Endothelial cell of umbilical vein (primary cell): ENCODE measurements around the gene CEP20.

ENCODE experiments used
- EZH2 ChIP-seq: IDR thresholded peaks from 2 replicates; pipeline ENCODE4 v1.6.1; 2012; ENCODE audit warnings: borderline replicate concordance, low read depth, mild to moderate bottlenecking, moderate library complexity, low read length, inconsistent platforms; ENCODE audit not compliant: severe bottlenecking
- GATA2 ChIP-seq: IDR thresholded peaks from 2 replicates; pipeline ENCODE4 v1.7.0; 2011; ENCODE audit warnings: low read depth, mild to moderate bottlenecking, moderate library complexity, mixed read lengths, low read length; ENCODE audit not compliant: insufficient read length, insufficient read depth
- JUN ChIP-seq: IDR thresholded peaks from 2 replicates; pipeline ENCODE4 v1.6.1; 2011; ENCODE audit warnings: borderline replicate concordance, low read depth; ENCODE audit not compliant: insufficient read length, insufficient read depth
- POLR2A ChIP-seq: IDR thresholded peaks from 2 replicates; pipeline ENCODE4 v1.6.1; 2012; ENCODE audit warnings: low read depth, mild to moderate bottlenecking, control low read depth, low read length
- POLR2AphosphoS5 ChIP-seq: IDR thresholded peaks from 2 replicates; pipeline ENCODE4 v1.6.1; 2012; ENCODE audit warnings: low read depth, mild to moderate bottlenecking, control low read depth, low read length, moderate library complexity; ENCODE audit not compliant: insufficient read depth
- TF ChIP-seq, protein P1 (sequence below), 2 donors: IDR thresholded peaks; 1 replicate in 1 of 2; 2 replicates in 1 of 2; pipeline ENCODE4 v1.5.1; 2011; ENCODE audit warnings: low read length in 2 of 2, mild to moderate bottlenecking in 2 of 2, moderate library complexity in 2 of 2, control low read depth in 1 of 2, inconsistent platforms in 1 of 2, low read depth in 1 of 2; ENCODE audit not compliant: insufficient read depth in 1 of 2; ENCODE audit errors: extremely low read depth in 1 of 2
- TF ChIP-seq, protein P2 (sequence below): IDR thresholded peaks from 2 replicates; pipeline ENCODE4 v1.6.1; 2011; ENCODE audit not compliant: insufficient read depth, insufficient read length

DNA sequence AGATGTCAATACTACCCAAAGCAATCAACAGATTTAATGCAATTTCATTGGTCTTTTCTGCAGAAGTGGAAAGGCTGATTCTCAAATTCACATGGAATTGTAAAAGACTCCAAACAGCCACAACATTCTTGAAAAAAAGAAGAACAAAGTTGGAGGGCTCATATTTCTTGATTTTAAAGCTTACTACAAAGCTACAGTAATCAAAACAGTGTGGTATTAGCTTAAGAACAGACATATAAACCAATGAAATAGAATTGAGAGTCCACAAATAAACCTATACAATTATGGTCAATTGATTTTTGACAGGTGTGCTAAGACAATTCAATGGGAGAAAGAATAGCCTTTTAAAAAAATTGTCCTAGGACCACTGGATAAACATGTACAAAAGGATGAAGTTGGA, 46.6 kb upstream of the CEP20 start:
- TF ChIP-seq, protein P1, sequence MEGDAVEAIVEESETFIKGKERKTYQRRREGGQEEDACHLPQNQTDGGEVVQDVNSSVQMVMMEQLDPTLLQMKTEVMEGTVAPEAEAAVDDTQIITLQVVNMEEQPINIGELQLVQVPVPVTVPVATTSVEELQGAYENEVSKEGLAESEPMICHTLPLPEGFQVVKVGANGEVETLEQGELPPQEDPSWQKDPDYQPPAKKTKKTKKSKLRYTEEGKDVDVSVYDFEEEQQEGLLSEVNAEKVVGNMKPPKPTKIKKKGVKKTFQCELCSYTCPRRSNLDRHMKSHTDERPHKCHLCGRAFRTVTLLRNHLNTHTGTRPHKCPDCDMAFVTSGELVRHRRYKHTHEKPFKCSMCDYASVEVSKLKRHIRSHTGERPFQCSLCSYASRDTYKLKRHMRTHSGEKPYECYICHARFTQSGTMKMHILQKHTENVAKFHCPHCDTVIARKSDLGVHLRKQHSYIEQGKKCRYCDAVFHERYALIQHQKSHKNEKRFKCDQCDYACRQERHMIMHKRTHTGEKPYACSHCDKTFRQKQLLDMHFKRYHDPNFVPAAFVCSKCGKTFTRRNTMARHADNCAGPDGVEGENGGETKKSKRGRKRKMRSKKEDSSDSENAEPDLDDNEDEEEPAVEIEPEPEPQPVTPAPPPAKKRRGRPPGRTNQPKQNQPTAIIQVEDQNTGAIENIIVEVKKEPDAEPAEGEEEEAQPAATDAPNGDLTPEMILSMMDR (IDR thresholded peaks at IDR 0.05; ENCODE audit: extremely low read depth in 1 of 2, insufficient read depth in 1 of 2, low read depth in 1 of 2, low read length in 2 of 2): no peak
- TF ChIP-seq POLR2A (no peak), POLR2AphosphoS5 (no peak), GATA2 (no peak), EZH2 (no peak), JUN (no peak)
- TF ChIP-seq, protein P2, sequence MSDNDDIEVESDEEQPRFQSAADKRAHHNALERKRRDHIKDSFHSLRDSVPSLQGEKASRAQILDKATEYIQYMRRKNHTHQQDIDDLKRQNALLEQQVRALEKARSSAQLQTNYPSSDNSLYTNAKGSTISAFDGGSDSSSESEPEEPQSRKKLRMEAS: no peak
